Measurements from ENCODE around the gene CD84.

DNA sequence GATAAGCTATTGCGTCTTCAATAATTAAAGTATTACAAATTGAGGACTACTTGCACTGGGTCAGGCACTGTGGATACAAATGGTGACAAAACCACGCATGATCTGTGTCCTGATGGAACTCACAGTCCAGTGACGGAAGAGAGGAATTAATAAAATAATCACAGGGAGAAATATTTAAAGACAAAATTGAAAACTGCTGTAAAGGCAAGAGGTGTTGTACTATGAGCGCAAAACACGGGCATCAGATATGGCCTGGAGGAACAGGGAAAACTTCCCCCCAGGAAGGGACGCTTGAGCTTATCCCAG is 39.7 kb downstream of the CD84 start:
- TF ChIP-seq CTCF (IDR thresholded peaks at IDR 0.05) (no peak), POLR2A (IDR thresholded peaks at IDR 0.05) (no peak)

All from Peyer's patch (tissue), 4 donors.